ENCODE measurements around the gene DLEC1.

The DLEC1 gene

DNA sequence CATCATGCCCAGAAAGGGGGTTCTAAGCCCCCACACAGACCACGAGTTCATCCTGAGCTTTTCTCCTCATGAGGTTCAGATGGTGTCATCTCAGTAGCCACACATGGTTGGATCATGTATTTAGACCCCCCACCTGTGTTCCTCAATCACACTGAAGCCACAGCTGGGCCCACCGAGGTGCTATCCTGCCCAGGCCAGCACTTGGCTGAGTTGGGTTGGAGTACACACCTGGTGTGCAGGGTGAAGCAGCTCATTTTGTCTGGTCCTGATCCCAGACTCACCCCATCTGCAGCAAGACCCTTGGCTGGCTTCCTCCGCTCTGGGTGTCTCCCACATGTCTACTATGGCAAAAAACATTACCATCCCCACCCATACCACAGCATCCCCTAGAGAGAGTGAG, 56.0 kb downstream of the DLEC1 start:
- Mint-ChIP-seq H3K36me3 (ENCODE audit: insufficient read depth) (no peaks in the 10 kb centered on the region), H3K4me3 (no peak overlapping the region), H3K9me3 (no peaks in the 10 kb centered on the region), H3K27ac (no peak overlapping the region), H3K4me1 (ENCODE audit: low read depth in 2 of 2) (peaks cover 0 to 1% of the 10 kb centered on the region in 2 donors), H3K27me3 (peaks cover 5 to 24% of the 10 kb centered on the region in 2 donors)
- ATAC-seq (replicated peaks), result no peak
- DNase-seq, result no peak

DNA sequence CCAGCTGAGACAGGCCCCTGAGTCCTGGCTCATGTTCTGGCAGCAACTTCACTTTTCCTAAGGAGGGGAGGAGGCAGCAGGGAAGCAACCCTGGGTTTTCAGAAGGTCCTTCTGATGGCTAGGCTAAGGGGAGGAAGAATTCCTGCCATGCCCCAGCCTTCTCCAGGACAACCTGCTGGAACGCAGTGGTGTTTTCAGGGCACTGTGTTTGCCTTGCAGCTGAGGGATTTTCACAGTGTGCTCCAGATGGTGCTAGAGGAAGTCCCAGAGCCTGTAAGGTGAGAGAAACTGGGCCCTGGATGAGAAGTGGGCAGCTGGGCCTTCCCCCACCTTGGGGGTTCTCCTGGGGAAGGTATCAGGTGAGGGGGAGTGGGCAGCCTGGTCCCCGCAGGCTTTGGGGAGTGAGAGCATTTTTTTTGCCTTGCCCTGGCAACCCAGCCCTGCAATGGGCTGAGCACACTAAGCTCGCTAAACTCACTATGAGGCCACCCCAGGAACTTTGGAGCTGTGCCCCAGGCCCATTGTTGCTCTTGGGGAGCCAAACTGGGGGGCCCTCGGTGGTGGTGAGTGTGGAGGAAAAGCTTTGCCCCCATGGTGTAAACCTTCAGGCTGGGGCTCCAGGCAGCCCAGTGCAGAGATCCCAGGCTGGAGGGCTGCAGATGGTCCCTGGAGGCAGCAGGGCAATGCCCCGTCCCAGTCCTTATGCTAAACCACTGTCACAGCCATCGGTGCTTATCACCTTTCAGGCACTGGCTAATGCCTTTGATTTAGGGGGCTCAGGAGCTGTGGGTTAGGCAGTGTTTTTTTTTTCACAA, 56.9 kb downstream of the DLEC1 start:
- Mint-ChIP-seq H3K4me3 (no peak overlapping the region), H3K27me3 (peaks cover 5 to 28% of the 10 kb centered on the region in 2 donors), H3K9me3 (no peaks in the 10 kb centered on the region), H3K4me1 (ENCODE audit: low read depth in 2 of 2) (peaks cover 0 to 2% of the 10 kb centered on the region in 2 donors), H3K36me3 (ENCODE audit: insufficient read depth) (no peaks in the 10 kb centered on the region), H3K27ac (no peak overlapping the region)
- DNase-seq (no peak), ATAC-seq (replicated peaks) (no peak)

DNA sequence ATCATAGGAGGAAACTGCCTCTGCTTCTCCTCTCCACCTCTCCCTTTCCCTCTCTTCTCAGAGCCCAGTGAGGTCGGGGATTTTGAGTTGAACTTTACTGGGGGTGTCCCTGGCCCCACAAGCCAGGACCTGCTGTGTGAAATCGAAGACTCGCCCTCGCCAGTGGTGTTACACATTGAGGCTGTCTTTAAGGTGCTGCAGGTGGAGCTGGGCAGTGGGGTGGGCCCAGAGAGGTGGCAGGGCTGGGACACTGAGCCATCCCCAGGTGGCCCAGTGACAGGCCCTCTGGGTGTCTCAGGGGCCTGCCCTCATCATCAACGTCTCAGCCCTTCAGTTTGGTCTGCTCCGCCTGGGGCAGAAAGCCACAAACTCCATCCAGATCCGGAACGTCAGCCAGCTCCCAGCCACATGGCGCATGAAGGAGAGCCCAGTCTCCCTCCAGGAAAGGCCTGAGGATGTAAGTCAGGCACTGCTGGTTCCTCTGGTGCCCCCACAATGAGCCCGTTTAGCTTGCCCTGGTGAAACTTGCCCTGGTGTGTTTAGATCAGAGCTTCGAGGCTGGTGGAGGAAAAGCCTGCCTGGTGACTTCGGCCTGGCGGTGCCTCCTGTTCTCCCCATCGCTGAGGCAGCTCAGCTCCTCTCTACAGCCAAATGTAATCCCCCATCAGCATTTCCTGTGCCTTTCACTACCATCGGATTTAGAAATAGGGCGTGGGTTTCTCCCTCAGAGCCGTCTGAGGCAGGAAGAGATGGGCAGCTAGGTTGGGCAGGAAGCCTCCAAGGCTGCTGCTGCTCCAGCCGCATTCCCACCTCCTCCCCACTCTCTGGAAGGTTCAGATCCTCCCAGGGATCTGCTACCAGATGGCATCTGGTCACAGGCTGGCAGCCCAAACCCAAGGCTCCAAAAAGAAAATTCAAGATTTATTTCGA, 58.7 kb downstream of the DLEC1 start:
- Mint-ChIP-seq H3K36me3 (ENCODE audit: insufficient read depth) (no peaks in the 10 kb centered on the region), H3K9me3 (no peaks in the 10 kb centered on the region), H3K4me1 (ENCODE audit: low read depth in 2 of 2) (peaks cover 0 to 2% of the 10 kb centered on the region in 2 donors), H3K27me3 (peaks cover 5 to 28% of the 10 kb centered on the region in 2 donors), H3K27ac (no peak overlapping the region), H3K4me3 (no peak overlapping the region)
- ATAC-seq (replicated peaks), result no peak
- no peak for DNase-seq

DNA sequence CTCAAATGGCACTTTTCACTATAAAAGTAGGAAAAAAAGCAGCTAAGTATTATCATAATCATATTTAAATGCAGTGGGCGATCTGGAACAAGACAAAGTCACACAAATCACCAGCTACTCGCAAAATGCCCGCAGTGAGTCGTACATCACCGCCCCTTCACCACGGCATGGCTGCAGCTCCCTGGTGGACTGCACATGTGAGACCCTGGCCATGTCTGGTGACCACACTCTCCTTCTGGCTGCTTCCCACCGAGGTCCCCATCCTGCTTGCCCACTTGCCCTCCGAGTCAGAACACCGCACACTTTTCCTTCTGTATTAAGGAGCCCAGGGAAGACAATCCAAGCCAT, 59.3 kb downstream of the DLEC1 start:
- ATAC-seq (replicated peaks) (no peak), DNase-seq (no peak)
- Mint-ChIP-seq H3K9me3 (no peaks in the 10 kb centered on the region), H3K27ac (no peak overlapping the region), H3K36me3 (ENCODE audit: insufficient read depth) (no peaks in the 10 kb centered on the region), H3K4me1 (ENCODE audit: low read depth in 2 of 2) (peaks cover 0 to 2% of the 10 kb centered on the region in 2 donors), H3K4me3 (no peak overlapping the region), H3K27me3 (peaks cover 5 to 28% of the 10 kb centered on the region in 2 donors)

DNA sequence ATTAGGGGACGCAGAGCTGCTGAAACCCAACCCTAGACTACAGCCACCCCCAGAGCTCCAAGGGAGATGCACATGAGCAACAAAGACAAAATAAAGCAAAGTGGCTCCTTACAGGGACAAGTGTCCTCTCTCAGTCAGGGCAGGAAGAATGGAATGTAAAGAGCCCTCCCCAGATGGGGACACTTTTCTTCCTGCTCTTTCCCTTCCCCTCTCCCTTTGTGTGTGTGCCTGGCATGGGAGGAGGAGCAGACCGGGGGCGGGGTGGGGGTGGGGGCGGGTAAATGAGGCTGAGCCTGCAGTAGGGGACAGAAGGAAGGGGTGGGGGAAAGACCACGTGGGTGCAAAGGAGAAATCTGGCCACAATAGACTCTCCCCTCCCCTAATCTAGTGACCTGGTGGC, 60.5 kb downstream of the DLEC1 start:
- no peak for ATAC-seq (replicated peaks)
- Mint-ChIP-seq H3K4me3 (no peak overlapping the region), H3K27ac (no peak overlapping the region), H3K9me3 (no peaks in the 10 kb centered on the region), H3K27me3 (peaks cover 5 to 28% of the 10 kb centered on the region in 2 donors), H3K4me1 (ENCODE audit: low read depth in 2 of 2) (peaks cover 0 to 2% of the 10 kb centered on the region in 2 donors), H3K36me3 (ENCODE audit: insufficient read depth) (no peaks in the 10 kb centered on the region)
- no peak for DNase-seq

DNA sequence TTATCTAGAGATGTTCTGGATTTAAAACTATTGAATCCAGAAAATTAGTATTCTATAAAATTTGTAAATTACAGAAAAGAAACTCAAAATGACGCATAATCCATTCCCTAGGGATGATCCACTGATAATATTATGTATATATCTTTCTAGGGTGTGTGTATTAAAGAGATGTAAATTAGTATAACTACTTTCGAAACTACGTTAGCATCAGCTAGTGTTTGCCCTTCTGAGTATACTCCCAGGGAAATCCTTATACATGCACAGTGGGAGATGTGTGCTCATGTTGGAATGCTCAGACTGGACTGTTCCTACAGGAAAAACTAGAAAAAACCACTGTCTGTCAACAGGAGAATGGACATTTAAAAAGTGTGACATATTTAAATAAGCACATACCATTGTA, 61.5 kb downstream of the DLEC1 start:
- Mint-ChIP-seq H3K9me3 (no peaks in the 10 kb centered on the region), H3K4me3 (no peak overlapping the region), H3K4me1 (ENCODE audit: low read depth in 2 of 2) (peaks cover 0 to 2% of the 10 kb centered on the region in 2 donors), H3K36me3 (ENCODE audit: insufficient read depth) (no peaks in the 10 kb centered on the region), H3K27ac (no peak overlapping the region), H3K27me3 (peaks cover 11 to 22% of the 10 kb centered on the region in 2 donors)
- DNase-seq (no peak), ATAC-seq (replicated peaks) (no peak)

DNA sequence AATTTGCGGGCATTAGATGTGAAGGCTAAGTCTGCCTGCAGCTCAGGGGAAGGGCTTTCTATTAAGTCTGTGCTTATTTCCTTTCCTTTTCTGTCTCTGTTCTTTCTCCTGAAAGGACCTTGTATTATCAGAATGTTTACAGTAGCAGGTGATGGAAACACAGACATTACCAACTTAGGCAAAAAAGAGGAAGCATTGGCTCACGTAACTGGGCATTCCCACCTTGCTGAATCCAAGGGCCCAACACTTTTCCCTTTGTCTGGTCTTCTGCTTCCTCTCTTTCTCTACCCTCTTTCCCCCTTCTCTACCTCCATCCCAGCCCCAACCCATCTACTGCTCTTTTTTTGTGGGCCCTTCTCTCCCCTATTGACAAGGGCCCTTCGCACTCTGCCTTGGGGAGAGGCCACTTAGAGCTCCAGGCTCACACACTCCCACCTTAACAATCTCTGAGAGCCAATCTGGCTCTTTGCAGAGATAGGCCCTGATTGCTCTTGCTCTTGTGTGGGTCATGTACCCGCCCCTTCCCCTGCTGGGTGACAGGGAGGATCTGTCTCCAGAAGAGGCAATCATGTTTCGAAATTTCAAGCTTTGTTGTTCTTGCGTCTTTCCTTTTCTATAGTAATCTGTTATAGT, 62.9 kb downstream of the DLEC1 start:
- DNase-seq (no peak), ATAC-seq (replicated peaks) (no peak)
- Mint-ChIP-seq H3K27ac (peak overlapping the region in 1 of 2 donors; percentile 36), H3K27me3 (peaks cover 16 to 22% of the 10 kb centered on the region in 2 donors), H3K4me3 (no peak overlapping the region), H3K4me1 (ENCODE audit: low read depth in 2 of 2) (peaks cover 0 to 2% of the 10 kb centered on the region in 2 donors), H3K36me3 (ENCODE audit: insufficient read depth) (no peaks in the 10 kb centered on the region), H3K9me3 (peaks cover 0 to 2% of the 10 kb centered on the region in 2 donors)

DNA sequence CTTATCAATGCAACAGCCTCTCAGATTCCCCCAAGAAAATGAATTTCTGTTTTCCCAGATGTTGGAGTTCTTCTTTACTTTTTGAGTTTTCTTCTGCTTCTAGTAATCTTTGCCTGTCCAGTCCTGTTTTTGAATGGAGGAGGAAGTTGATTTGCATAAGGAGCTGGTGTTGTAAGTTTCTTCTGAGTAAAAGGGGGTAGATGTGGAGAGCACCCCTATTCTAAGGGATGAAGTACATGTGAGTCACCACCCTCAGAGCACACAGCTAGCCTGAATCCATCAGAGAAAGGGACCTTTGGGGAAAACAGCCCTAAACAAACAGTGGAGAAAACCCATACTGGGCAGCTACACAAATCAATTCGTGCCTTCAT, 63.4 kb downstream of the DLEC1 start:
- no peak overlapping the region for H3K4me3 Mint-ChIP-seq
- peaks cover 0 to 2% of the 10 kb centered on the region in 2 donors for H3K9me3 Mint-ChIP-seq
- peaks cover 16 to 22% of the 10 kb centered on the region in 2 donors for H3K27me3 Mint-ChIP-seq
- no peak for DNase-seq
- H3K4me1 Mint-ChIP-seq (ENCODE audit: low read depth in 2 of 2), result peaks cover 0 to 2% of the 10 kb centered on the region in 2 donors
- peak overlapping the region in 1 of 2 donors; percentile 36 for H3K27ac Mint-ChIP-seq
- no peak for ATAC-seq (replicated peaks)
- H3K36me3 Mint-ChIP-seq (ENCODE audit: insufficient read depth), result no peaks in the 10 kb centered on the region

DNA sequence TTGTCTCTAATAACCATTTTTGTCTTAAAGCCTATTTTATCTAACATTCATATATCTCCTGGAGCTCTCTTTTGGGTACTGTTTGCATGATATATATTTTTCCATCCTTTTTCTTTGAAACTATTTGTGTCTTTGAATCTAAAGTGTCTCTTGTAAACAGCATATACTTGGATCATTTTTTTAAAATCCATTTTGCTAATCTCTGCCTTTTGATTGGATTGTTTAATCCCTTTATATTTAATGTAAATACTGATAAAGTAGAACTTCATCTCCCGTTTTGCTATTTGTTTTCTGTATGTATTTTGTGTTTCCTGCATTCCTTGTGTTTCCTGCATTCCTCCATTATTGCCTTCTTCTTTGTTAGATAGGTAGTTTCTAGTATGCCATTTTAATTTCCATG, 66.5 kb downstream of the DLEC1 start:
- Mint-ChIP-seq H3K27ac (no peak overlapping the region), H3K9me3 (peaks cover 0 to 2% of the 10 kb centered on the region in 2 donors), H3K27me3 (peaks cover 0 to 11% of the 10 kb centered on the region in 2 donors), H3K4me1 (ENCODE audit: low read depth in 2 of 2) (no peaks in the 10 kb centered on the region), H3K4me3 (no peak overlapping the region), H3K36me3 (ENCODE audit: insufficient read depth) (peaks cover 2% of the 10 kb centered on the region)
- no peak for ATAC-seq (replicated peaks)
- no peak for DNase-seq

DNA sequence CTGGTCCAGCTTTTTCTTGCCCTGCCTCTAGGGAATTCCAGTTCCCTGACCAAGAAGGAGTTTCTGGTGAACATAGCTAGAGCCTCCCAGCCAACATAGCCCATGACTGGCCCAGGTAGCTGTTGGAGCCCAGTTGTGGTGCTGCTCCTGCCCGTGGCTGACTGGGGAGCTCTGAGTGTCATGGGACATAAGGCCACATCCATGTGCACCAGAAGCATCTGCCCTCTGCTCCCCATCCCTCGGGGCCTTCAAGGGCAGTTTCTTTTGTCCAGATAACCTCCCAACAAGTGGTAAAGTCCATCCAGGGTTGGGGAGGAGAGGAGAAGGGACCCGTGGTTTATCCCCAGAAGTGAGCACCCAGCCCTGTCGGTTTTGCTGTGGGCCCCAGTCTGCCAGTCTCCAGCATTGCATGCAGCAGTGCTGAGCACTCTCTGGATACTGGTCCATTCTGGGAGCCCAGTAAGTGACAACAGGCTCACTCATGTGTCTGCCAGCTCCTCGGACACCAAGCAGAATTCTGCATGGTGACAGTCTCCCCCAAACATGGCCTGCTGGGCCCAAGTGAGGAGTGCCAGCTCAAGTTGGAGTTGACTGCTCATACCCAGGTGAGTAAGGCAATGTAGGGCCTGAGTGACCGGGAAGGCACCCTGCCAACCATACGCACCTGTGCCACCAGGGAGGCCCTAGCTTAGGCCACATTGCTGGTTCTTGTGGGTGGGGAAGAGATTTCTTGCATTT, 69.1 kb downstream of the DLEC1 start:
- no peak overlapping the region for H3K27ac Mint-ChIP-seq
- peaks cover 0 to 11% of the 10 kb centered on the region in 2 donors for H3K27me3 Mint-ChIP-seq
- H3K36me3 Mint-ChIP-seq (ENCODE audit: insufficient read depth), result peaks cover 5% of the 10 kb centered on the region
- peaks cover 0 to 2% of the 10 kb centered on the region in 2 donors for H3K9me3 Mint-ChIP-seq
- no peak overlapping the region for H3K4me3 Mint-ChIP-seq
- no peaks in the 10 kb centered on the region for H3K4me1 Mint-ChIP-seq (ENCODE audit: low read depth in 2 of 2)
- ATAC-seq (replicated peaks), result no peak
- DNase-seq, result no peak

DNA sequence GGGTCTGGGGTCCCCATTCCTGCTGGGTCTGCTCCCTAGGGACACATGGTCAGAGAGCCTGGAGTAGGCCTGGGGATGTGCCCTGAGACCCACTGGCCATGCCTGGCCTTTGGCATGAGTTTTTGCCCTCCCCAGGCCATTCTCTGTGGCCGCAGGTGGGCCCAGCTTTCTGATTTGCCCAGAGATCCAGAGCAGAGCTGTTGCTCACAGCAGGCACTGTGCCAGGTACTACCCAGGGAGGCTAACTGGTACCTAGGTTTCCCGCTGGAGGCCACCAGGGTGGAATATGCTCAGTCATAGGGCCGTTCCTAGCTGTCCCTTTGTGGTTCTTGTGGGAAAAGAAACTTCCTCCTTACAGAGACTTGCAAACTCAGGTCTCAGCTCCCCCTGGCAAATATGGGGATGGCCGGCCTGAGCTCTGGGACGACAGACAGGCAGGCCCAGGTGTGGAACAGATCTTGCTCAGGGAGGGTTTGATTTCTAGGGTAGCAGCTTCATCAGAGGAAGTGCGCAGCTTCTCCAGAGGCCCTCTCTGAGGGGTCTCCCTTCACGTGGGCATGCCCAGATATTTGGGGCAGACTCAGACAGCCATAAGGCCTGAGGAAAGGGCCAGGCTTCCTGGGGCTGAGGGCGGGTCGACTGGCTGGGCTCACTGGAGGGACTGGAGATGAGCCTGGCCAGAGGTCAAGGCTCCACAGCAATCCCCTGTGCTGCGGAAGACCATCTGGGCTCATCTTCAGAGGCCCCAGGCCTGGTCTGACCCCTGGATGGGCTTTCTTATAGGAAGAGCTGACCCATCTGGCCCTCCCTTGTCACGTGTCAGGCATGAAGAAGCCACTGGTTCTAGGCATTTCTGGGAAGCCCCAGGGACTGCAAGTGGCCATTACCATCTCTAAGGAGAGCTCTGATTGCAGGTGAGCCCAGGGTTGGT, 69.9 kb downstream of the DLEC1 start:
- Mint-ChIP-seq H3K27ac (no peak overlapping the region), H3K4me3 (no peak overlapping the region), H3K36me3 (ENCODE audit: insufficient read depth) (peaks cover 5% of the 10 kb centered on the region), H3K9me3 (peaks cover 0 to 2% of the 10 kb centered on the region in 2 donors), H3K4me1 (ENCODE audit: low read depth in 2 of 2) (no peaks in the 10 kb centered on the region), H3K27me3 (peaks cover 0 to 11% of the 10 kb centered on the region in 2 donors)
- no peak for DNase-seq
- ATAC-seq (replicated peaks), result no peak
